Stimulated activated CD8-positive, alpha-beta memory T cell treated with anti-CD3 and anti-CD28 coated beads, Interleukin-4, amount 100 ng/mL, for 48 hours (primary cell): ENCODE results near the gene COMMD10.

Experiments used
- DNase-seq: peaks from one replicate; pipeline ENCODE4 v3.0.0-alpha.2; 2020

The COMMD10 gene

GRCh38 chr5:116229131-116229689 lies 144.4 kb downstream of the COMMD10 start:
- DNase-seq = no peak

GRCh38 chr5:116231288-116231687 lies 146.5 kb downstream of the COMMD10 start:
- no peak for DNase-seq

GRCh38 chr5:116234681-116235080 lies 149.9 kb downstream of the COMMD10 start:
- DNase-seq = no peak

DNA sequence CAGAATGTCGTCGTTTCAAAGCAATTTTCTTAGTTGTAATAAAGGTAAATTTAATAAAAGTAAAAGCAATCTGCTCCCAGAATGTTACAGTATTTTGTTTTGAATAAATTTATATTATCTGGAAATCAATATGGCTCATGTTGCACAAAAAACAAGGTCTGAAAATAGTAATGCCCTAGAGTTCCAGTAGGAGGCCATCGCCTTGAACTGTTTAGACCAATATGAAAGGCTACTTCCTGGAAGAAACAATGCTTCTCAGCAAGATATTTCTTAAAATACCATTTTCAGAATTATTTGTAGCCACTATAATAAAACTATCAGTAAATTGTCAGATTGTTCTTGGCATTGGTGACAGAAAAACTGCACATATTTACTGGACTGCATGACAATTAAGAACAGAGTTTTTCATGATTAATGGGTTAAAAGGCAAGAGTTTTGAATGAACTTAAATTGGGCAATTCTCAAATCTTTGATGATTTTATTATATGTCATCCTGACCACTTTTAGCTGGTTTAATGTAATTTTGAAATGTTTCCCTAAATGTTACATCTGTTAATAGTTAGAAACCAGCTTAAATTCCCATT lies 153.2 kb downstream of the COMMD10 start:
- no peak for DNase-seq

DNA sequence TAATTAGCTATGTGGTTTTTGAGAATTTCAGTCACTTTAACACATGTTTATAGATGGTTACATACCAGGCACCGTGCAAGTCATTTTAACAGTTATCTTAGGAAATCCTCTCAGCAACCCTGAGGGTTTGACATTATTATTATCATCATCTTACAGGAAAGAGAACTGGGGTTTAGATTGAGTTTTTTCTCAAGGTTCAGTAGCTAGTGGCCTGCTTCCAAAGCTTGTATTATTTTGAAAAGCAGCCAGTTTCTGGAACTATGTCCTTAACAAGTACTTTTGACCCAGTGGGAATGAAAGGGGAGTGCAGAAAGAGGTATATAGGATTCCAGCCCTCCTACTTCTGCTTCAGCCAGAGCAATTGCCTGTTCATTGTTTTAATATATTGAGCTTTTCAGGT lies 157.5 kb downstream of the COMMD10 start:
- no peak for DNase-seq

- no peak for DNase-seq
These were observed 163.6 kb downstream of the COMMD10 start for GRCh38 chr5:116248432-116248831.

GRCh38 chr5:116249648-116250047 lies 164.8 kb downstream of the COMMD10 start:
- DNase-seq = no peak

GRCh38 chr5:116256717-116257116 lies 171.9 kb downstream of the COMMD10 start:
- DNase-seq = no peak

GRCh38 chr5:116265471-116265870 lies 180.6 kb downstream of the COMMD10 start:
- no peak for DNase-seq

DNA sequence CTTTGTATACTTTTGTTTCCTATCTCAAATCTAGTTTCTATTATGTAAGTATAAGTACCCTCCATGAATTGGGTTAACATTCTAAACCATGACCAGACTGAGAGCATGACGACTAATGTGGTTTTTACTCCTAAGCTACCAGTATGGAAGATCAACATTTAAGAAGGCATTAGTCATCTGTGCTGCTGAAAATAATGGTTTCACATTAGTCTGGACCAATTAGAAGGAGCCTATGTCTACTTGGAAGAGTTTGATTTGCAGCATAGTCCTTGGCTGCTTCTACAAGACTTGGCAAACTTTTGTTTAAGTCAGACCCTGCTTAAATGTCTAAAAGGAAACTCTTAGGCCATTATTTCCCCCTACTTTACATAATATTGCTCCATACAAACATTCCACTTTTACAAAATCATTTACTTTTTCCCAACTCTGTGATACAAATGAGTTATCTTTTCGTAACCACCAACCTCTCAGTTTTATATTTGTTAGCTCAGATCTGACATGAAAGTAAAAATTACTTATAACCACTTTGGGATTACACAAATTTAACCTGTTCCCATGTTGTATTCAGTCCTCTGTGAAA lies 186.7 kb downstream of the COMMD10 start:
- DNase-seq = no peak

GRCh38 chr5:116272281-116272941 lies 187.6 kb downstream of the COMMD10 start:
- DNase-seq = no peak

DNA sequence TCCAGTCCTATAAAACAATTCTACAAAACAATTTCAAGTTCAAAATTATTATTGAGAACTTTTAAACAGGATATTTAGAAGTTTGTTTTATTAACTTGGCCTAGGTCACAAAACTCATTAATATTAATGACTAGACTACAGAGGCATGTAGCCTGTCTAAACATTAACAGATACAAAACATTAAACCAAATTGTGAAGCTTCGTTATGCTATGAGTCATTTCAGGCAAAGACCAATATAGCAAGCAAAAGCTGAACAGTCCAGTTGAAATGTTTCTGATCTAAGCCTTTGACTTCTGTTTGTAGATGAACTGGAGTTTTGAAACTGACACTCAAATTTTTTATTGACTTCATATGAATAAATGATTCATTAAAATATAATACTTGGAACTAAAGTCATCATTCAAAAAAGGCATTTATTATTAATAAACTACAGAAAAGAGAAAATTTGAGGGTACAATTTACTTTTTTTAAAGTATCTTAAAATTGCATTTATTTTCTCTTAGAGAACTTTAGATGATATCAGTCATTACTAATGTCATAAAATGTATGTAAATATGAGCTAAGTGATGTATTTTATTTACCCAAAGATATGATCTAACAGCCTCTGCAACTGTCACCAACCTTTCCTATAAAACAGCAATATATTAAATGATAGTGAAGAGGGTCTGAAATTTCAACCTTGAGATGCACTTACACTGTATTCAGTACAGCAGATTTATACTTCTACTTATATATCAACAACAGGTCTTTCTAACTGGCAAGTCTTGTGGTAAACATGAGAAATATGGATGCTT lies 188.8 kb downstream of the COMMD10 start:
- DNase-seq = no peak

DNA sequence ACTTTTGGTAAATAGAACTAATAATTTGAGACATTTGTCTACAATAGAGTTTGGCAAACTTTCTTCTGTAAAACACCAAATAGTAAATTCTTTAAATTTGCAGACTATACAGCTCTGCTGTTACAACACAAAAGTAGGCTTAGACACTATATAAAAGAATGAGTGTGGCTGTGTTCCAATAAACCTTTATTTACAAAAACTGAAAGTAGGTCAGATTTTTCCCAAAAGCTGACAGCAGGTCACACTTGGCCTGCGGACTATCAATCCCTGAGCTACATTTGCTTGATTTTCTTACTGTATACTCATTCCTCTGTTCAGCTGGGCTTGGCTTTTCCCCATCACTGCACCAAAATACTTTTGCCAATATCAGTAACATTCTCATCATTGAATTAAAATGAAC lies 189.4 kb downstream of the COMMD10 start:
- DNase-seq = no peak

DNA sequence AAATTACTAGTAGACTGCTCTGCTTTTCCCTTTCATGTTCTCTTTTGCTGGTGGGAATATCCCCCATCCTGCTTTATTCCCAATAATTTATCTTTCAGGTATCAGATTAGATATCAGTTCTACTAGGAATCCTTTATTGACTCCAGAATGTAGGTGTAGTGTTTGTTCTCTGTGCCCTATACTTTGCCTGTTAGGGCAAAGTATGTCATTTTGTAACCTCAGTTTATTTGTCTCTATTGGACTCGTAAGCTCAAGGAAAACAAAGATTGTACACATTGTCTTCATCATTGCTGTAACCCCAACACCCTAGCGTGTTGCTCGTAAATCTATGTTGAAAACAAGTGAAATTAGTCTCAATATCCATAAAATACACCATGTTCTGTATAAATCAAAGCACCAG lies 190.5 kb downstream of the COMMD10 start:
- no peak for DNase-seq

DNA sequence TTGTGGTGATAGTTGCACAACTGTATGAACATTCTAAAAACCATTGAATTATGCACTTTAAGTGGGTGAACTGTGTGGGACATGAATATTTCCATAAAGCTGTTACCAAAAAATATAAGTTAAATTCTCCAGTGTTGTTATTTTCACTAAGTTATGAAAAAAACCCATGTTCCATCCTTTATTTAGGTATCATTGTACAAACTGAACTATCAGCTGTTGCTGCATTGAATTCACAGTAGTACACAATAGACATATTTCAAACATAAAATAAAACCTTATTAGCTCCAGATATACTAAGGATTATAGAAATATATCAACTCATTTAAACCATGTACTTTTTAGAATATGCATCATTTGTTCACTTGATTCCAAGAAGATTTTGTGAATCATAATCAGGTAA lies 192.1 kb downstream of the COMMD10 start:
- DNase-seq = no peak

- no peak for DNase-seq
These were observed 195.5 kb downstream of the COMMD10 start for GRCh38 chr5:116280149-116280803.

- no peak for DNase-seq
These were observed 196.5 kb downstream of the COMMD10 start for GRCh38 chr5:116281309-116281708.

DNA sequence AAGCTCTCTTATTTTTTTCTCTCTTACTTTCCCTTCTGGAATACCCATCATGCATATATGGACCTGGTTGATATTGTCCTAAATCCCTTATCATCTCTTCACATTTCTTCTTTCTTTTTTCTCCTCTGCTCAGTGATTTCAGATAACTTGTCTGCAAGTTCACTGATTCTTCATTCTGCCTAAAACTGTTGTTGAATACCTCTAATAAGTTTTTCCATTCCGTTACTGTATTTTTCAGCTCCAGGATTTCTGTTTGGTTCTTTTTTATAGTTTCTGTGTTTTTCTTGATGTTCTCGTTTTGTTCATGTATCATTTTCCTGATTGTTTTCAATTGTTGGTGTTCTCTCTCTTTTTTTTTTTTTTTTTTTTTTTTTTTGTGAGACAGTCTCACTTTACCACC lies 203.7 kb downstream of the COMMD10 start:
- DNase-seq = no peak

DNA sequence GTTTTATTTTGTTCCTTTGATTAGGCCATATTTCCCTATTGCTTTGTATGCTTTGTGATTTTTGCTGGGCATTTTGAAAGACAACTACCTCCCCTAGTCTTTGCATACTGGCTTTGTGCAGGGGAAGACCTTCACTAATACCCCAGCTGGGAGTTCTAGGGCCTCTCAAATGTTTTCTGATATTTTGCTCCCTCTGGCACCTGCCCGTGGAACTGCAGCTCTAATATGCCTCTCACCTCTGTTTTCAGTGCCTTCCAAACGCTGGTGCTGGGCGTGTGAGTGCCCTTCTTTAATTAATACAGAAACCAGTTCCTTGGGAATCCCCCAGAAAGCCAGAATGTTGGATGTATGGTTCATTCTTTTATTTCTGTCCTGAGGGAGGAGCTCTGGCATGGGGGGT lies 204.5 kb downstream of the COMMD10 start:
- no peak for DNase-seq

DNA sequence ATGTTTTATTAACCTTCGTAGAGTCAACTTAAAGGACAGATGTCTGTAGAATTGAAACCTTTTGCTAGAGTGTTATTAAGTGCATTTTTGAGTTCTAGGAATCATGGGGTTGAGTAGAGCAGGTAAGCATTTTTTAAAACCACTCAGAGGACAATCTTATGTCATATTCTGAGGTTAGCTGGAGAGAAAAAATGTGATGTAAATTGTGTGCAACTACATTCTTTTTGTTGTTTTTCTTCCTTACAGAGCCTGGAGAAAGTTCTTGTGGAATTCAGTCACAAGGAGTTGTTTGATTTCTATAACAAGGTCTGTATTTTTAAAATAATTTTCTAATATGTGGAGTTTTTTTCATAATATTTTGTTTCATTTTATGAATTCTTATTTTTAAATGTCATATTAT lies 206.4 kb downstream of the COMMD10 start:
- DNase-seq = no peak

DNA sequence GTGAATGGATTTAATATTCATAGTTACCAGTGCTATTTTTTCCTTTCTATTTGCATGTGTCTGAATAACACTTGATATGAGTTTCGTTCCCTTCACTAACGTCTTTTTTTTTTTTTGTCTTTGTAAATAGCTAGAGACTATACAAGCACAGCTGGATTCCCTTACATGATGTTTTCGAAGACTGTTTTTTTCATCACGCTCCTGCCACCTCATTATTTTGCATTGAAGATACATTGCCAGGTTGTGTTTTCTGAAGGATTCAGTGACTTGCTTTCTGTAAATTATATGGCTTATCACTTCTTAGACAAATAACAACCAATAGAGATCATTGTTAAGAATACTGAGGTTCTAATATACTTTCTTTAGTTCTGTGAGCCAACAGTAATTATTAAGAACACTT lies 207.5 kb downstream of the COMMD10 start:
- no peak for DNase-seq

GRCh38 chr5:116296335-116297072 lies 211.7 kb downstream of the COMMD10 start:
- DNase-seq = no peak
